GM21526 (cell line): ENCODE measurements around the gene DLL1.

Experiments
- ATAC-seq: cut with Tn5 transposase; IDR thresholded peaks from one replicate; pipeline ENCODE4 v1.9.1; 2021; ENCODE audit warnings: moderate library complexity; ENCODE audit not compliant: unreplicated experiment, low FRiP score

DLL1 gene

GRCh38 chr6:170253226-170253909 lies 37.5 kb downstream of the DLL1 start:
- no peak for ATAC-seq

- ATAC-seq: no peak
Observed at GRCh38 chr6:170251776-170252571, 38.9 kb downstream of the DLL1 start.

GRCh38 chr6:170250981-170251775 lies 39.7 kb downstream of the DLL1 start:
- ATAC-seq: no peak

- no peak for ATAC-seq
Observed at GRCh38 chr6:170250455-170250854, 40.4 kb downstream of the DLL1 start.

- ATAC-seq: no peak
Observed at GRCh38 chr6:170249817-170250216, 41.1 kb downstream of the DLL1 start.

- no peak for ATAC-seq
Observed at GRCh38 chr6:170248861-170249600, 41.8 kb downstream of the DLL1 start.

GRCh38 chr6:170248111-170248805 lies 42.6 kb downstream of the DLL1 start:
- ATAC-seq: no peak

- no peak for ATAC-seq
Observed at GRCh38 chr6:170247178-170247701, 43.6 kb downstream of the DLL1 start.

- no peak for ATAC-seq
Observed at GRCh38 chr6:170245475-170245992, 45.3 kb downstream of the DLL1 start.

- no peak for ATAC-seq
Observed at GRCh38 chr6:170244721-170245474, 46.0 kb downstream of the DLL1 start.

GRCh38 chr6:170243791-170244291 lies 47.0 kb downstream of the DLL1 start:
- ATAC-seq: no peak

- no peak for ATAC-seq
Observed at GRCh38 chr6:170243386-170243785, 47.5 kb downstream of the DLL1 start.

- ATAC-seq: no peak
Observed at GRCh38 chr6:170238741-170239565, 51.9 kb downstream of the DLL1 start.

- ATAC-seq: no peak
Observed at GRCh38 chr6:170237999-170238740, 52.7 kb downstream of the DLL1 start.

- ATAC-seq: no peak
Observed at GRCh38 chr6:170236131-170236836, 54.6 kb downstream of the DLL1 start.

- ATAC-seq: no peak
Observed at GRCh38 chr6:170235391-170236125, 55.3 kb downstream of the DLL1 start.
